Measurements from ENCODE around the gene ARF3. TPM values are rescaled to one million over a fixed set of nuclear protein-coding genes. Genes with fewer than 3 reads are reported as not detected.
A peak's percentile ranks its signal among the peaks of the same experiment; 100 is the strongest.

ARF3 gene
- total RNA-seq, 1 donor from 2014 or later, result 307 TPM

- H3K27ac Mint-ChIP-seq (ENCODE audit: unreplicated experiment), result peak overlapping the region; percentile 18
- H3K4me3 Mint-ChIP-seq (ENCODE audit: unreplicated experiment), result peak overlapping the region; percentile 77
- no peaks in the 10 kb centered on the region for H3K9me3 Mint-ChIP-seq (ENCODE audit: unreplicated experiment)
- peaks cover 28% of the 10 kb centered on the region for H3K4me1 Mint-ChIP-seq (ENCODE audit: unreplicated experiment)
- DNase-seq (ENCODE audit: low spot score), result peak; percentile 85
- H3K27me3 Mint-ChIP-seq (ENCODE audit: unreplicated experiment), result peaks cover 62% of the 10 kb centered on the region
- peak; percentile 76 for TF ChIP-seq CTCF (IDR thresholded peaks at IDR 0.05; ENCODE audit: unreplicated experiment)
- peaks cover 16% of the 10 kb centered on the region for H3K36me3 Mint-ChIP-seq (ENCODE audit: low read depth, unreplicated experiment)
Measured at GRCh38 chr12:48977290-48978281, 20.3 kb upstream of the ARF3 start.

- H3K27me3 Mint-ChIP-seq (ENCODE audit: unreplicated experiment), result peaks cover 56% of the 10 kb centered on the region
Measured at GRCh38 chr12:48973941-48974673, 16.8 kb upstream of the ARF3 start.

GRCh38 chr12:48973531-48973930, 16.2 kb upstream of the ARF3 start:
- Mint-ChIP-seq H3K36me3 (ENCODE audit: low read depth, unreplicated experiment) (peaks cover 19% of the 10 kb centered on the region), H3K27ac (ENCODE audit: unreplicated experiment) (no peak overlapping the region), H3K4me1 (ENCODE audit: unreplicated experiment) (peaks cover 18% of the 10 kb centered on the region), H3K4me3 (ENCODE audit: unreplicated experiment) (no peak overlapping the region), H3K27me3 (ENCODE audit: unreplicated experiment) (peaks cover 56% of the 10 kb centered on the region), H3K9me3 (ENCODE audit: unreplicated experiment) (no peaks in the 10 kb centered on the region)
- no peak for DNase-seq (ENCODE audit: low spot score)
- no peak for TF ChIP-seq CTCF (IDR thresholded peaks at IDR 0.05; ENCODE audit: unreplicated experiment)

More at GRCh38 chr12:48973941-48974673, 16.8 kb upstream of the ARF3 start:
- Mint-ChIP-seq H3K4me3 (ENCODE audit: unreplicated experiment) (no peak overlapping the region), H3K36me3 (ENCODE audit: low read depth, unreplicated experiment) (peaks cover 19% of the 10 kb centered on the region), H3K9me3 (ENCODE audit: unreplicated experiment) (no peaks in the 10 kb centered on the region), H3K4me1 (ENCODE audit: unreplicated experiment) (peaks cover 22% of the 10 kb centered on the region), H3K27ac (ENCODE audit: unreplicated experiment) (no peak overlapping the region)
- DNase-seq (ENCODE audit: low spot score), result peak; percentile 86
- TF ChIP-seq CTCF (IDR thresholded peaks at IDR 0.05; ENCODE audit: unreplicated experiment), result peak; percentile 72

GRCh38 chr12:48972952-48973483, 15.7 kb upstream of the ARF3 start:
- peaks cover 18% of the 10 kb centered on the region for H3K4me1 Mint-ChIP-seq (ENCODE audit: unreplicated experiment)
- H3K27ac Mint-ChIP-seq (ENCODE audit: unreplicated experiment), result no peak overlapping the region
- H3K27me3 Mint-ChIP-seq (ENCODE audit: unreplicated experiment), result peaks cover 56% of the 10 kb centered on the region
- TF ChIP-seq CTCF (IDR thresholded peaks at IDR 0.05; ENCODE audit: unreplicated experiment), result no peak
- no peaks in the 10 kb centered on the region for H3K9me3 Mint-ChIP-seq (ENCODE audit: unreplicated experiment)
- peaks cover 19% of the 10 kb centered on the region for H3K36me3 Mint-ChIP-seq (ENCODE audit: low read depth, unreplicated experiment)
- no peak for DNase-seq (ENCODE audit: low spot score)
- H3K4me3 Mint-ChIP-seq (ENCODE audit: unreplicated experiment), result no peak overlapping the region

Data from endothelial cell (in vitro differentiated cells).